SU-DHL-6 (cell line): ENCODE measurements around the gene ADCY10.

ENCODE experiments used
- H2AFZ ChIP-seq: fragments of 200-600 bp; sonication (generic); 2 replicates; pipeline ENCODE4 v1.6.1; 2014; ENCODE audit warnings: low read depth, mild to moderate bottlenecking, moderate library complexity, mixed read lengths, antibody characterized with exemption, low read length; ENCODE audit not compliant: severe bottlenecking
- H3F3A ChIP-seq: fragments of 200-600 bp; shearing (Covaris generic); 2 replicates; pipeline ENCODE4 v1.6.0; 2016; ENCODE audit warnings: antibody characterized with exemption, mild to moderate bottlenecking; ENCODE audit not compliant: insufficient read depth
- H3K27ac ChIP-seq: fragments of 200-600 bp; sonication (generic); 2 replicates; pipeline ENCODE4 v1.5.1; 2016; ENCODE audit warnings: low read depth, mild to moderate bottlenecking, low read length, moderate library complexity, mixed read lengths
- H3K27me3 ChIP-seq: fragments of 200-600 bp; sonication (generic), shearing (Covaris generic); 2 replicates; pipeline ENCODE4 v1.6.0; 2014; ENCODE audit warnings: mild to moderate bottlenecking, low read length
- H3K36me3 ChIP-seq: fragments of 200-600 bp; sonication (generic); 2 replicates; pipeline ENCODE4 v1.6.1; 2014; ENCODE audit warnings: mild to moderate bottlenecking, low read length, mixed read lengths
- H3K4me2 ChIP-seq: fragments of 300-600, 200-600 bp; shearing (Covaris generic), sonication (generic); 2 replicates; pipeline ENCODE4 v1.6.0; 2014; ENCODE audit warnings: low read length, low read depth, mild to moderate bottlenecking; ENCODE audit not compliant: poor library complexity, severe bottlenecking
- H3K4me3 ChIP-seq: fragments of 200-600 bp; sonication (generic); 2 replicates; pipeline ENCODE4 v1.5.1; 2014; ENCODE audit warnings: antibody characterized with exemption, low read length, mild to moderate bottlenecking, mixed read lengths; ENCODE audit not compliant: insufficient read depth, poor library complexity, severe bottlenecking
- H3K79me2 ChIP-seq: fragments of 200-600 bp; sonication (generic); 2 replicates; pipeline ENCODE4 v1.6.1; 2014; ENCODE audit warnings: mild to moderate bottlenecking, low read length, moderate library complexity; ENCODE audit not compliant: insufficient read depth
- H3K9ac ChIP-seq: fragments of 200-600 bp; sonication (generic); 2 replicates; pipeline ENCODE4 v1.7.0; 2014; ENCODE audit warnings: mild to moderate bottlenecking, low read length
- H3K9me2 ChIP-seq: fragments of 200-600 bp; sonication (generic); replicated peaks from 2 replicates; pipeline ENCODE4 v1.6.1; 2014; ENCODE audit warnings: low read length; ENCODE audit not compliant: insufficient read depth
- H3K9me3 ChIP-seq: fragments of 200-600 bp; sonication (generic); 2 replicates; pipeline ENCODE4 v1.6.1; 2014; ENCODE audit warnings: low read length, mixed read lengths; ENCODE audit not compliant: insufficient read depth
- H4K20me1 ChIP-seq: fragments of 200-600 bp; sonication (generic); 2 replicates; pipeline ENCODE4 v1.6.1; 2014; ENCODE audit warnings: low read depth, mild to moderate bottlenecking, antibody characterized with exemption, low read length, moderate library complexity, mixed read lengths
- EZH2phosphoT487 ChIP-seq: fragments of 200-600 bp; sonication (generic), shearing (Covaris generic); conservative IDR thresholded peaks from 2 replicates; pipeline ENCODE4 v1.6.1; 2018; ENCODE audit warnings: mild to moderate bottlenecking, antibody characterized with exemption, low read length, moderate library complexity, mixed read lengths
- TF ChIP-seq, protein P1 (sequence below): fragments of 200-600 bp; sonication (generic); IDR thresholded peaks from one replicate; pipeline ENCODE4 v1.5.1; 2017; ENCODE audit warnings: antibody characterized with exemption, mild to moderate bottlenecking, low read length, moderate library complexity; ENCODE audit not compliant: insufficient read depth, poor library complexity, severe bottlenecking

ADCY10 gene

DNA sequence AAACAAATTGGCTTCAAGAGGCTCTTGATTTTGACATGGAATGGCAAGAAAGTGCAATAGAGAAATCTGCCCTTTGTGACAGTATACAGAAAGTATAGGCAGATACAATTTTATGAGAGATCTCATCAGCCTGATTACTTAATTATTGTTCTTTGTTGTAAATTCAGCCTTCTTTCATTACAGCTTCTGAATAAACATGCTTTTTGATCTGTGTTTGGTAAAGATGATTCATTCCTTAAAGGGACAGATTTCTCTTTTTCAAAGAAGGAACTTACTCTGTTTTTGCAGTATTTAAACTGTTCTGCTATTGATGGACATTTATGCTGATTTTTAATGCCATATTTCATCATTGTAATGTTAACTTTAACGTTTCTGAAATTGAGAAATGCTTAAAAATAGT lies 36.6 kb upstream of the ADCY10 start:
- Histone ChIP-seq H3K79me2 (peaks cover 45% of the 10 kb centered on the region), H3K27ac (no peak overlapping the region), H3K9me2 (no peaks in the 10 kb centered on the region), H3K9ac (no peak overlapping the region), H3K4me2 (no peak overlapping the region), H4K20me1 (0 out of 2 replicates have a peak, but pooled peaks cover 17% of the 10 kb centered on the region), H3F3A (no peaks in the 10 kb centered on the region), H3K4me3 (no peak overlapping the region), H2AFZ (no peak overlapping the region), H3K36me3 (peaks cover 9% of the 10 kb centered on the region; the same call in 1 of the 2 replicates), H3K9me3 (no peaks in the 10 kb centered on the region), H3K27me3 (no peaks in the 10 kb centered on the region)
- TF ChIP-seq, protein P1, sequence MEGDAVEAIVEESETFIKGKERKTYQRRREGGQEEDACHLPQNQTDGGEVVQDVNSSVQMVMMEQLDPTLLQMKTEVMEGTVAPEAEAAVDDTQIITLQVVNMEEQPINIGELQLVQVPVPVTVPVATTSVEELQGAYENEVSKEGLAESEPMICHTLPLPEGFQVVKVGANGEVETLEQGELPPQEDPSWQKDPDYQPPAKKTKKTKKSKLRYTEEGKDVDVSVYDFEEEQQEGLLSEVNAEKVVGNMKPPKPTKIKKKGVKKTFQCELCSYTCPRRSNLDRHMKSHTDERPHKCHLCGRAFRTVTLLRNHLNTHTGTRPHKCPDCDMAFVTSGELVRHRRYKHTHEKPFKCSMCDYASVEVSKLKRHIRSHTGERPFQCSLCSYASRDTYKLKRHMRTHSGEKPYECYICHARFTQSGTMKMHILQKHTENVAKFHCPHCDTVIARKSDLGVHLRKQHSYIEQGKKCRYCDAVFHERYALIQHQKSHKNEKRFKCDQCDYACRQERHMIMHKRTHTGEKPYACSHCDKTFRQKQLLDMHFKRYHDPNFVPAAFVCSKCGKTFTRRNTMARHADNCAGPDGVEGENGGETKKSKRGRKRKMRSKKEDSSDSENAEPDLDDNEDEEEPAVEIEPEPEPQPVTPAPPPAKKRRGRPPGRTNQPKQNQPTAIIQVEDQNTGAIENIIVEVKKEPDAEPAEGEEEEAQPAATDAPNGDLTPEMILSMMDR, result no peak
- TF ChIP-seq EZH2phosphoT487, result no peak

DNA sequence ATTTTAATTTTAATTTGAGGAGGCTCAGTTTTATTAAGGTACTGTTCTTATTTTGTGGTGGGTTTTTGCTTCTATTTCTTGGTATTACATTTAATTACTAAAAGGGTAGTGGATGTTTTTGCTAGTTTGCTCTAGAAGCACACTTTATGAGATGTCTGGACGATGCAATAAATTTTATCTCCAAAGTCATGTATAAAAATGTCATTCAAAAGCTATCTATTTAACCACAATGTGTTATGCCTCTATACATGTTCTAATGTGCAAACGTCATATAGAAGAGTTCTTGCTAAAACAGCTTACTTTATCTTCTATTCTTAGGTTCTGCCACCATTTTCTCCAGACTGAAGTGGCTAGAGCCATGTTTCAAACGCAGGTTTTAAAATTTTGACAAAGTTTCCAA lies 35.9 kb upstream of the ADCY10 start:
- no peak overlapping the region for H3K4me3 ChIP-seq

DNA sequence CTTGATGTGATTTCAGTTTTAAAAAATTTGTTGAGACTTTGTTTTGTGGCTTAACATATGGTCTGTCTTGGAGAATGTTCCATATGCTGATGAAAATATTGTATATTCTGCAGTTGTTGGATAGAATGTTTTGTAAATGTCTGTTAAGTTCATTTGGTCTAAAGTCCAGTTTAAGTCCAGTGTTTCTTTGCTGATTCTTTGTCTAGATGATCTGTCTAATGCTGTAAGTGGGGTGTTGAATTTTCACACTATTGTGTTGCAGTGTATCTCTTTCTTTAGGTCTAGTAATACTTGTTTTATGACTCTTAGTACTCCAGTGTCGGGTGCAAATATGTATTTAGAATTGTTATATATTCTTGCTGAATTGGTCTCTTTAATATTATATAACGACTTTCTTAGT lies 33.8 kb upstream of the ADCY10 start:
- Histone ChIP-seq H2AFZ (no peak overlapping the region), H3K4me3 (no peak overlapping the region), H4K20me1 (peaks cover 26% of the 10 kb centered on the region), H3K9me3 (no peaks in the 10 kb centered on the region), H3K9me2 (no peaks in the 10 kb centered on the region), H3K36me3 (0 out of 2 replicates have a peak, but pooled peaks cover 3% of the 10 kb centered on the region), H3F3A (no peaks in the 10 kb centered on the region), H3K9ac (no peak overlapping the region), H3K27me3 (no peaks in the 10 kb centered on the region), H3K27ac (no peak overlapping the region), H3K4me2 (no peak overlapping the region), H3K79me2 (peaks cover 67% of the 10 kb centered on the region)
- no peak for TF ChIP-seq EZH2phosphoT487
- TF ChIP-seq, protein P1, result no peak

More for the DNA sequence above, 35.9 kb upstream of the ADCY10 start:
- Histone ChIP-seq H3F3A (no peaks in the 10 kb centered on the region), H3K9me3 (no peaks in the 10 kb centered on the region), H4K20me1 (0 out of 2 replicates have a peak, but pooled peaks cover 20% of the 10 kb centered on the region), H3K79me2 (peaks cover 48% of the 10 kb centered on the region), H3K4me2 (no peak overlapping the region), H3K9me2 (no peaks in the 10 kb centered on the region), H3K9ac (no peak overlapping the region), H3K27me3 (no peaks in the 10 kb centered on the region), H3K36me3 (0 out of 2 replicates have a peak, but pooled peaks cover 5% of the 10 kb centered on the region), H2AFZ (no peak overlapping the region), H3K27ac (no peak overlapping the region)
- no peak for TF ChIP-seq EZH2phosphoT487
- TF ChIP-seq, protein P1, result no peak
